Esophagus squamous epithelium (tissue), 4 donors: Measurements from ENCODE around the gene PARD3B.

Experiments used
- CTCF ChIP-seq, 6 experiments: fragments of 450-650 bp in 4 of 6; fragments of 200-600 bp in 2 of 6; sonication (generic) in 2 of 6; IDR thresholded peaks; one replicate each; pipeline ENCODE4 v1.5.1; 2016 to 2019; ENCODE audit warnings: antibody characterized with exemption in 6 of 6, mild to moderate bottlenecking in 4 of 6, moderate library complexity in 4 of 6
- POLR2A ChIP-seq, 4 donors: fragments of 450-650 bp; IDR thresholded peaks; one replicate each; pipeline ENCODE4 v1.6.1; 2017; ENCODE audit warnings: antibody characterized with exemption in 4 of 4, mild to moderate bottlenecking in 4 of 4, moderate library complexity in 3 of 4

GRCh38 chr2:205003288-205003687 is 458.0 kb downstream of the PARD3B start:
- no peak for TF ChIP-seq CTCF (IDR thresholded peaks at IDR 0.05)
- no peak for TF ChIP-seq POLR2A (IDR thresholded peaks at IDR 0.05)
